ENCODE measurements around the gene UNC13C.

The UNC13C gene

DNA sequence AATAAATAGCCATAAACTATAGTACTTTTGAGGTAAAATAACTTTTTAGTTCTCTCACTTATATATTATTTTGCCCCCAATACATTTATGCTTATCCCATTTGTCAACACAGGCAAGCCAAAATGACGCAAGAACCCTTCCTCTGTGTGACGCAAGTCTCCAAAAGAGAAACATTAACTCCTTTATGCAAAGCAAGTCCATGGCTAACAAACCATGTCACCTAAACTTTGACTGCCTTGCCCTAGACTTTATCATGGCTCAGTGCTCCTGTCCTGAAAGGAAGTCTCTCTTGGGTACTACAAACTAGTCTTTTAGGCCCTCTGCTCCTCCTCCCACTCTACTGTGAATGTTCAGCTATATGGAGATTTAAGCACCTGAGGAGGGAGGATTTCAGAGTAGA, 230.5 kb downstream of the UNC13C start:
- Histone ChIP-seq H3K9me3 (ENCODE audit: control insufficient read depth, insufficient read depth, low read depth, low read length) (no peaks in the 10 kb centered on the region), H3K27ac (ENCODE audit: extremely low read depth, low read depth, low read length) (no peak overlapping the region), H3K4me1 (ENCODE audit: control insufficient read depth, insufficient read depth, low read length) (no peaks in the 10 kb centered on the region), H3K36me3 (ENCODE audit: control insufficient read depth in 2 of 2, insufficient read depth in 1 of 2, low read length in 2 of 2) (no peaks in the 10 kb centered on the region), H3K4me3 (ENCODE audit: low read depth, low read length) (no peak overlapping the region)
- POLR2A ChIA-PET: no interaction called here
- CTCF ChIA-PET: no interaction called here
- TF ChIP-seq, protein P1, sequence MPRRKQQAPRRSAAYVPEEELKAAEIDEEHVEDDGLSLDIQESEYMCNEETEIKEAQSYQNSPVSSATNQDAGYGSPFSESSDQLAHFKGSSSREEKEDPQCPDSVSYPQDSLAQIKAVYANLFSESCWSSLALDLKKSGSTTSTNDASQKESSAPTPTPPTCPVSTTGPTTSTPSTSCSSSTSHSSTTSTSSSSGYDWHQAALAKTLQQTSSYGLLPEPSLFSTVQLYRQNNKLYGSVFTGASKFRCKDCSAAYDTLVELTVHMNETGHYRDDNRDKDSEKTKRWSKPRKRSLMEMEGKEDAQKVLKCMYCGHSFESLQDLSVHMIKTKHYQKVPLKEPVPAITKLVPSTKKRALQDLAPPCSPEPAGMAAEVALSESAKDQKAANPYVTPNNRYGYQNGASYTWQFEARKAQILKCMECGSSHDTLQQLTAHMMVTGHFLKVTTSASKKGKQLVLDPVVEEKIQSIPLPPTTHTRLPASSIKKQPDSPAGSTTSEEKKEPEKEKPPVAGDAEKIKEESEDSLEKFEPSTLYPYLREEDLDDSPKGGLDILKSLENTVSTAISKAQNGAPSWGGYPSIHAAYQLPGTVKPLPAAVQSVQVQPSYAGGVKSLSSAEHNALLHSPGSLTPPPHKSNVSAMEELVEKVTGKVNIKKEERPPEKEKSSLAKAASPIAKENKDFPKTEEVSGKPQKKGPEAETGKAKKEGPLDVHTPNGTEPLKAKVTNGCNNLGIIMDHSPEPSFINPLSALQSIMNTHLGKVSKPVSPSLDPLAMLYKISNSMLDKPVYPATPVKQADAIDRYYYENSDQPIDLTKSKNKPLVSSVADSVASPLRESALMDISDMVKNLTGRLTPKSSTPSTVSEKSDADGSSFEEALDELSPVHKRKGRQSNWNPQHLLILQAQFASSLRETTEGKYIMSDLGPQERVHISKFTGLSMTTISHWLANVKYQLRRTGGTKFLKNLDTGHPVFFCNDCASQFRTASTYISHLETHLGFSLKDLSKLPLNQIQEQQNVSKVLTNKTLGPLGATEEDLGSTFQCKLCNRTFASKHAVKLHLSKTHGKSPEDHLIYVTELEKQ (tag by site-specific recombination; IDR thresholded peaks at IDR 0.05; ENCODE audit: borderline replicate concordance): no peak
- TF ChIP-seq ZNF302 (tag by site-specific recombination; IDR thresholded peaks at IDR 0.05; ENCODE audit: low read depth) (no peak), YY2 (tag by site-specific recombination; IDR thresholded peaks at IDR 0.05) (no peak), ZNF549 (tag by site-specific recombination; IDR thresholded peaks at IDR 0.05) (no peak), ZBTB1 (tag by site-specific recombination; IDR thresholded peaks at IDR 0.05) (no peak), ZNF548 (tag by site-specific recombination; IDR thresholded peaks at IDR 0.05) (no peak), MEIS1 (CRISPR knock-in tag; IDR thresholded peaks at IDR 0.05; ENCODE audit: borderline replicate concordance) (no peak), ZNF394 (tag by site-specific recombination; IDR thresholded peaks at IDR 0.05; ENCODE audit: borderline replicate concordance) (no peak), ZNF510 (tag by site-specific recombination; IDR thresholded peaks at IDR 0.05; ENCODE audit: insufficient replicate concordance) (no peak), ZBTB8A (tag by site-specific recombination; IDR thresholded peaks at IDR 0.05) (no peak), KLF9 (tag by site-specific recombination; IDR thresholded peaks at IDR 0.05; ENCODE audit: low read depth) (no peak), ZNF112 (tag by site-specific recombination; IDR thresholded peaks at IDR 0.05) (no peak), ZNF785 (tag by site-specific recombination; IDR thresholded peaks at IDR 0.05) (no peak), PRDM1 (tag by site-specific recombination; IDR thresholded peaks at IDR 0.05) (no peak)
- TF ChIP-seq, protein P2, sequence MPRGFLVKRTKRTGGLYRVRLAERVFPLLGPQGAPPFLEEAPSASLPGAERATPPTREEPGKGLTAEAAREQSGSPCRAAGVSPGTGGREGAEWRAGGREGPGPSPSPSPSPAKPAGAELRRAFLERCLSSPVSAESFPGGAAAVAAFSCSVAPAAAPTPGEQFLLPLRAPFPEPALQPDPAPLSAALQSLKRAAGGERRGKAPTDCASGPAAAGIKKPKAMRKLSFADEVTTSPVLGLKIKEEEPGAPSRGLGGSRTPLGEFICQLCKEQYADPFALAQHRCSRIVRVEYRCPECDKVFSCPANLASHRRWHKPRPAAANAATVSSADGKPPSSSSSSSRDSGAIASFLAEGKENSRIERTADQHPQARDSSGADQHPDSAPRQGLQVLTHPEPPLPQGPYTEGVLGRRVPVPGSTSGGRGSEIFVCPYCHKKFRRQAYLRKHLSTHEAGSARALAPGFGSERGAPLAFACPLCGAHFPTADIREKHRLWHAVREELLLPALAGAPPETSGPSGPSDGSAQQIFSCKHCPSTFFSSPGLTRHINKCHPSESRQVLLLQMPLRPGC (tag by site-specific recombination; IDR thresholded peaks at IDR 0.05): no peak

DNA sequence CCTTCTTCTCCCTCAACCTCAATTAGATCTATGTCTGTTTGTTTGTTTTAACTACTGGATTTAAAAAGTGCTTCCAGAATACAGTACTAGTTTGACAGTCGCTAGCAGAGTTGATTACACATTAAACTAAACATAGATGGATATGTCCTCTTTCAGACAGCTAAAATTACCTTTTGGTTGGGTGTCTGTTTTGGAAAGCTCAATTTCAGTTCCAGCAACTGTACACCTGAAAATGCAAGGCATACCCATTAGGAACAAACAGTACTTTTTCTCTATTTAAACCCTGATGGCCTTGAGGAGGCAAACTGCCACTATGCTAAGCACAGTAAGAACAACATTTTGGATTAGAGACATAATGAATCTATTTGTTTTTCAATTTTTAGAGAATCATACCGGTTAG, 234.4 kb downstream of the UNC13C start:
- no peak overlapping the region for H3K4me3 ChIP-seq (ENCODE audit: low read depth, low read length)
- CTCF ChIA-PET: no interaction called here
- POLR2A ChIA-PET: no interaction called here
- H3K9me3 ChIP-seq (ENCODE audit: control insufficient read depth, insufficient read depth, low read depth, low read length): no peaks in the 10 kb centered on the region
- no peaks in the 10 kb centered on the region for H3K4me1 ChIP-seq (ENCODE audit: control insufficient read depth, insufficient read depth, low read length)
- no peak overlapping the region for H3K27ac ChIP-seq (ENCODE audit: extremely low read depth, low read depth, low read length)
- TF ChIP-seq SETDB1 (IDR thresholded peaks at IDR 0.05; ENCODE audit: insufficient read length, low read length) (no peak), ZNF654 (tag by site-specific recombination; IDR thresholded peaks at IDR 0.05; ENCODE audit: low read depth) (no peak), ZNF16 (tag by site-specific recombination; IDR thresholded peaks at IDR 0.05; ENCODE audit: low read depth) (no peak), EGR2 (tag by site-specific recombination; IDR thresholded peaks at IDR 0.05; ENCODE audit: low read depth) (no peak)
- H3K36me3 ChIP-seq (ENCODE audit: control insufficient read depth in 2 of 2, insufficient read depth in 1 of 2, low read length in 2 of 2): no peaks in the 10 kb centered on the region

DNA sequence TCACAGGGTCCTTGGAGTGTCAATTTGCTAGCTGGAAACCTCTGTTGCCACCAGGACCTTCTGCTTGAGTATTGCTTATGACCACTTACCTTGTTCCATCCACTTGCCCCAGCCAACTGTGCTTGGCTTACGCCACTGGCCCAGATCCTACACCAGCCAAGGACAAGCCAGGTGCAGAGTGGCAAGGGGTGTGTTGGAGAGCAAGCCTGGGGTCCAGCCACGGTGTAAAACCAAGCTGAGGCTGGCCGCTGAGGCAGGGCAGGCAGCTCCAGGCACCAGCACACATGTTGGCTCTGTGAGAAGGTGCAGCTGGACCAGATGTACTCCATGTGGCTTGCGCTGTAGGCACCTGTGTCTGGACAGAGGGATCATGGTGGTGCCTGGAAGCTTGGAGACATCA, 248.2 kb downstream of the UNC13C start:
- POLR2A ChIA-PET: no interaction called here
- no peak for TF ChIP-seq GLI2 (tag by site-specific recombination; IDR thresholded peaks at IDR 0.05; ENCODE audit: borderline replicate concordance, low read depth)
- TF ChIP-seq, protein P3, sequence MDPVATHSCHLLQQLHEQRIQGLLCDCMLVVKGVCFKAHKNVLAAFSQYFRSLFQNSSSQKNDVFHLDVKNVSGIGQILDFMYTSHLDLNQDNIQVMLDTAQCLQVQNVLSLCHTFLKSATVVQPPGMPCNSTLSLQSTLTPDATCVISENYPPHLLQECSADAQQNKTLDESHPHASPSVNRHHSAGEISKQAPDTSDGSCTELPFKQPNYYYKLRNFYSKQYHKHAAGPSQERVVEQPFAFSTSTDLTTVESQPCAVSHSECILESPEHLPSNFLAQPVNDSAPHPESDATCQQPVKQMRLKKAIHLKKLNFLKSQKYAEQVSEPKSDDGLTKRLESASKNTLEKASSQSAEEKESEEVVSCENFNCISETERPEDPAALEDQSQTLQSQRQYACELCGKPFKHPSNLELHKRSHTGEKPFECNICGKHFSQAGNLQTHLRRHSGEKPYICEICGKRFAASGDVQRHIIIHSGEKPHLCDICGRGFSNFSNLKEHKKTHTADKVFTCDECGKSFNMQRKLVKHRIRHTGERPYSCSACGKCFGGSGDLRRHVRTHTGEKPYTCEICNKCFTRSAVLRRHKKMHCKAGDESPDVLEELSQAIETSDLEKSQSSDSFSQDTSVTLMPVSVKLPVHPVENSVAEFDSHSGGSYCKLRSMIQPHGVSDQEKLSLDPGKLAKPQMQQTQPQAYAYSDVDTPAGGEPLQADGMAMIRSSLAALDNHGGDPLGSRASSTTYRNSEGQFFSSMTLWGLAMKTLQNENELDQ (tag by site-specific recombination; IDR thresholded peaks at IDR 0.05; ENCODE audit: low read depth): no peak

More for the DNA sequence above, 248.2 kb downstream of the UNC13C start:
- Histone ChIP-seq H3K4me3 (ENCODE audit: low read depth, low read length) (no peak overlapping the region), H3K9me3 (ENCODE audit: control insufficient read depth, insufficient read depth, low read depth, low read length) (no peaks in the 10 kb centered on the region), H3K27ac (ENCODE audit: extremely low read depth, low read depth, low read length) (no peak overlapping the region), H3K4me1 (ENCODE audit: control insufficient read depth, insufficient read depth, low read length) (no peaks in the 10 kb centered on the region), H3K36me3 (ENCODE audit: control insufficient read depth in 2 of 2, insufficient read depth in 1 of 2, low read length in 2 of 2) (no peaks in the 10 kb centered on the region)
- CTCF ChIA-PET: interaction anchor here (0.6 kb wide), 1 partner anchor 882 kb away, joined by 4 read pairs; no protein-coding TSS in a partner anchor

All from HEK293 (cell line).